Measurements from ENCODE around the gene ANKS1B. TPM values are rescaled to one million over a fixed set of nuclear protein-coding genes. Genes with fewer than 3 reads are reported as not detected.

The ANKS1B gene
- total and polyA plus RNA-seq, 4 experiments from 2014 or later, result 0.28 to 0.55 TPM; not detected in 2

DNA sequence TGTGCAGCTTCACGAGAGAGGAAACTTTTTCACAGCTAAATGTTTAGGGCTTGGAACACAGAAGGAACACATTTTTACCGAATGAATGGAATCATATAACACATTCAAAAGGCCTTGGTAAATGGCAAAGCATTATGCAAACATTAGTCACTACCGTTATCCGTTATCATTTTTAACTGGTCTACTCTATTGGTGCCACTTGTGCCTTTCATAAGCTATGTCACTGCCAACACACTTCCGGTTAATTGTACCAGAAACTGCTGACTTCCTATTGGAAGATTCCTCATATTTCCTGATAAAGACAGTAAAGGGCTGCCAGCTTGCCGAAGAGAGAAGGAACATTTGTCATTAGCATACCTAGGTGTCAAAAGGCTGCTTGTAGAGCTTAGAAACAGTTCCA lies 1170.5 kb downstream of the ANKS1B start:
- Mint-ChIP-seq H3K27ac (no peak overlapping the region), H3K4me3 (no peak overlapping the region)

DNA sequence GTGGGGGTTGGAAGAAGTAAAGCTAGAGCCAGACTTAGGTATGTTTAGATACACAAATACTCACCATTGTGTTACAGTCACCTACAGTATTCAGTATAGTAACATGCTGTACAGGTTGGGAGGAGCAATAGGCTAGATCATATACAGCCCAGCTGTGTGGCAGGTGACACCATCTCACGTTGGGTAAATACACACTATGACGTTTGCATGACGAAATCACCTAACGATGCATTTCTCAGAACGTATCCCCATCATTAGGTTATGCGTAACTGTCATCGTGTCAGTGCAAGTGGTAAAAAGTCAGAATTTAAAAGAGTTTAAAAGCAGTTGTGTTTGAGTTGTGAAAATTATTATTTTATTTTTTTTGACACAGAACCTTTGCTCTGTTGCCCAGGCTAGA lies 1172.5 kb downstream of the ANKS1B start:
- no peaks in the 10 kb centered on the region for H3K4me1 Mint-ChIP-seq
- ChIA-PET POLR2A (ENCODE audit: partially characterized antibody) (no interaction called here), CTCF (ENCODE audit: partially characterized antibody) (interaction anchor here (1.2 kb wide), 1 partner anchor 12 kb away, joined by 5 read pairs; no protein-coding TSS in a partner anchor)
- DNase-seq, result no peak
- peaks cover 14 to 20% of the 10 kb centered on the region in 2 donors for H3K27me3 Mint-ChIP-seq
- H3K9me3 ChIP-seq (ENCODE audit: control insufficient read depth in 1 of 2, low read length in 2 of 2), result no peaks in the 10 kb centered on the region
- no peaks in the 10 kb centered on the region for H3K27me3 ChIP-seq (ENCODE audit: insufficient read depth, low read length)
- H3K27ac Mint-ChIP-seq, result no peak overlapping the region
- no peak overlapping the region for H3K4me3 Mint-ChIP-seq
- H3K4me3 ChIP-seq (ENCODE audit: low read length in 2 of 2), result no peak overlapping the region
- no peak overlapping the region for H3K27ac ChIP-seq (ENCODE audit: low read depth, low read length)
- H3K36me3 ChIP-seq (ENCODE audit: insufficient read depth, low read length), result no peaks in the 10 kb centered on the region
- H3K4me1 ChIP-seq (ENCODE audit: insufficient read depth, low read length), result no peaks in the 10 kb centered on the region
- intact Hi-C loops (cut with micrococcal nuclease), result no loop called here
- no peaks in the 10 kb centered on the region for H3K36me3 Mint-ChIP-seq
- H3K9me3 Mint-ChIP-seq, result peaks cover 0 to 3% (median 0%) of the 10 kb centered on the region in 8 donors

More for the DNA sequence above, 1170.5 kb downstream of the ANKS1B start:
- no peaks in the 10 kb centered on the region for H3K27me3 ChIP-seq (ENCODE audit: insufficient read depth, low read length)
- H3K36me3 ChIP-seq (ENCODE audit: insufficient read depth, low read length), result no peaks in the 10 kb centered on the region
- intact Hi-C loops (cut with micrococcal nuclease), result no loop called here
- Mint-ChIP-seq H3K9me3 (peaks cover 0 to 3% (median 0%) of the 10 kb centered on the region in 8 donors), H3K36me3 (no peaks in the 10 kb centered on the region), H3K27me3 (peaks cover 20 to 28% of the 10 kb centered on the region in 2 donors), H3K4me1 (no peaks in the 10 kb centered on the region)
- H3K4me1 ChIP-seq (ENCODE audit: insufficient read depth, low read length), result no peaks in the 10 kb centered on the region
- no peak for DNase-seq
- no peak overlapping the region for H3K4me3 ChIP-seq (ENCODE audit: low read length in 2 of 2)
- no peak overlapping the region for H3K27ac ChIP-seq (ENCODE audit: low read depth, low read length)
- CTCF ChIA-PET (ENCODE audit: partially characterized antibody), result no interaction called here
- H3K9me3 ChIP-seq (ENCODE audit: control insufficient read depth in 1 of 2, low read length in 2 of 2), result no peaks in the 10 kb centered on the region
- POLR2A ChIA-PET (ENCODE audit: partially characterized antibody), result no interaction called here

DNA sequence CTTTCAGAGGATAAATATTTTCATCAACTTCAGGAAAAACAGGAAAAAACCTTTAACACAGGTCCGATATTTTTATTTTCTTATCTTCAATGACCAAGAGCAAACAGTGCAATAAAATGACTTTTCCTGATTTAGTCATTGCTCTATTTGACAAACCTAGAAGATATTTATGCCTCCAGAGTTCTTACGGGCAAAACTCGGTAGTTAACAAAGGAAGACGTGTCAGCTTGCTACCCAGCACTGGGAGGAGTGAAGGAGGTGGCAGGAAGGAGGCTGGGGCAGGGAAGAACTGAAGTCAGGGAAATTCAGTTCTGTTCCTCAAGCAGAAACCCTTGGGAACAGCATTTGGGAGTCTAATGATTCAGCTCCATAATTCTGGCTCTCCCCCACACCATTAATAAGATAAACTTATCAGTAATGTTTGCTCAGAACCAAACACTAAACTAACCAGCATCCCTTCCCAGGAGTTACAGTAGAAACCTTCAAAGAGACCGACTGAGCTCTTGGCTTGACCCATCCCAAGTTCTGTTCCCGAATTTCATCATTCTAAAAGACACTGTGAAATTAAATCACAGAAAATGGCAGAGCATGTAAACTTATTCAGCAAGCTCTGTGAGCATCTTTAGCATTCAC lies 1176.4 kb downstream of the ANKS1B start:
- Histone ChIP-seq H3K4me3 (ENCODE audit: low read length in 2 of 2) (no peak overlapping the region), H3K27ac (ENCODE audit: low read depth, low read length) (no peak overlapping the region), H3K27me3 (ENCODE audit: insufficient read depth, low read length) (no peaks in the 10 kb centered on the region), H3K36me3 (ENCODE audit: insufficient read depth, low read length) (no peaks in the 10 kb centered on the region), H3K9me3 (ENCODE audit: control insufficient read depth in 1 of 2, low read length in 2 of 2) (no peaks in the 10 kb centered on the region), H3K4me1 (ENCODE audit: insufficient read depth, low read length) (no peaks in the 10 kb centered on the region)
- peaks cover 5 to 10% of the 10 kb centered on the region in 2 donors for H3K27me3 Mint-ChIP-seq
- H3K27ac Mint-ChIP-seq, result no peak overlapping the region
- H3K4me3 Mint-ChIP-seq, result no peak overlapping the region
- ChIA-PET CTCF (ENCODE audit: partially characterized antibody) (interaction anchor here (1.2 kb wide), 1 partner anchor 8 kb away, joined by 4 read pairs; no protein-coding TSS in a partner anchor), POLR2A (ENCODE audit: partially characterized antibody) (no interaction called here)
- intact Hi-C loops (cut with micrococcal nuclease), result no loop called here
- no peaks in the 10 kb centered on the region for H3K4me1 Mint-ChIP-seq
- H3K9me3 Mint-ChIP-seq, result no peaks in the 10 kb centered on the region
- no peak for DNase-seq
- no peaks in the 10 kb centered on the region for H3K36me3 Mint-ChIP-seq

DNA sequence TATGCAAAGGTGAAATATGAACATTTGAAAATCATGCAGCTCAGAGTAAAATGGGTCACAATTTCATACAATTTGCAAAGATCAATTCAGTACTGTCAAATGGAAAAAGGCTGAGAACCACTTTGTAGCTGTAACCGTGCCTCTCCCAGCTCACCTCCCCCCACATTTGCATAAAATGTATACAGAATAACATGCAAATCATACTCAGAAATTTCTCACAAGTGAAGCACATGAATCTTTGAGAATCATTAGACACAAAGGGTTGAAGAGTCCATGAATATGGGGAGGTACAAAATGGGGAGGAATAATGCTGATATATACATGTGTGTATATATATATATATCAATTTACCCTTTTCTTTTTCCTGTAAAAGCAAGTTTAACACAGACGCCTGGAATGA lies 1177.5 kb downstream of the ANKS1B start:
- peaks cover 7 to 8% of the 10 kb centered on the region in 2 donors for H3K27me3 Mint-ChIP-seq
- H3K36me3 ChIP-seq (ENCODE audit: insufficient read depth, low read length), result no peaks in the 10 kb centered on the region
- H3K36me3 Mint-ChIP-seq, result no peaks in the 10 kb centered on the region
- ChIA-PET CTCF (ENCODE audit: partially characterized antibody) (no interaction called here), POLR2A (ENCODE audit: partially characterized antibody) (no interaction called here)
- H3K4me1 ChIP-seq (ENCODE audit: insufficient read depth, low read length), result no peaks in the 10 kb centered on the region
- intact Hi-C loops (cut with micrococcal nuclease), result no loop called here
- H3K27me3 ChIP-seq (ENCODE audit: insufficient read depth, low read length), result no peaks in the 10 kb centered on the region
- no peak overlapping the region for H3K4me3 ChIP-seq (ENCODE audit: low read length in 2 of 2)
- no peaks in the 10 kb centered on the region for H3K4me1 Mint-ChIP-seq
- no peak overlapping the region for H3K4me3 Mint-ChIP-seq
- DNase-seq, result no peak
- H3K27ac ChIP-seq (ENCODE audit: low read depth, low read length), result no peak overlapping the region
- H3K9me3 Mint-ChIP-seq, result no peaks in the 10 kb centered on the region
- no peak overlapping the region for H3K27ac Mint-ChIP-seq
- no peaks in the 10 kb centered on the region for H3K9me3 ChIP-seq (ENCODE audit: control insufficient read depth in 1 of 2, low read length in 2 of 2)

DNA sequence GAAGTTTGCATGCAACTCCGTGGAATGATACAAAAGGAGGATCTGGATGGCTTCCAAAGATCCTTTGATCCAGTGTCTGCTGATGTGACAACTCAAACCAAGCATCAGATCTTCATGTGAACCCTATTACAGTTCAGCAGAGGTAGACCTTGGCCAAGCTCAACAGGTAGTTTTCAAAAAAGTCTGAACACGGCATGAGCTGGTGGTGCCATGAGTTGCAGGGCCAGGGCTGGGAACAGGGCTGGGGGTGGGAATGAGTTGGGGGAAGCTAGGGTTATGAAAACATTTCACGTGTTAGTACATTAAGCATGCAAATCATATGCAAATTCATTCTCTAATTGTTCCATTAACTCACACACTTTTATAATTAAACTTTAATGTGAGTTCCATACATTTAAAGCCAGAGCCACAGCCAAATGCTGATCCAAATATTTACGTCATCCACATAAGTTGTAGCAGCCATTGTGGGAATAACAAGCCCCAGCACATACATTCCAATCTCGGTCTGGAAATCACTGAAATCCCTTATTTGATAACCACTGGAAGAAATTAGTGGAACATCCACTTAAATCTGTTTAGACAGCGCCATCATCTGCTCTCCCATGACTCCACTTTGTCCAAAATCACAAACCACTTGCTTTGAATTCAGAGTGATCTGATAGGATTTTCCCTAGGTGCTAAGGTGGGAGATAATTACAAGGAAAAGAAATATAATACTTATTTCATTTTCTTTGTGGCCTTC lies 1181.1 kb downstream of the ANKS1B start:
- Histone ChIP-seq H3K9me3 (ENCODE audit: control insufficient read depth in 1 of 2, low read length in 2 of 2) (no peaks in the 10 kb centered on the region), H3K27ac (ENCODE audit: low read depth, low read length) (no peak overlapping the region), H3K4me3 (ENCODE audit: low read length in 2 of 2) (no peak overlapping the region), H3K27me3 (ENCODE audit: insufficient read depth, low read length) (no peaks in the 10 kb centered on the region), H3K36me3 (ENCODE audit: insufficient read depth, low read length) (no peaks in the 10 kb centered on the region), H3K4me1 (ENCODE audit: insufficient read depth, low read length) (no peaks in the 10 kb centered on the region)
- Mint-ChIP-seq H3K27ac (no peak overlapping the region), H3K4me1 (no peaks in the 10 kb centered on the region), H3K36me3 (no peaks in the 10 kb centered on the region), H3K4me3 (no peak overlapping the region), H3K9me3 (no peaks in the 10 kb centered on the region), H3K27me3 (peaks cover 7 to 10% of the 10 kb centered on the region in 2 donors)
- intact Hi-C loops (cut with micrococcal nuclease), result no loop called here
- POLR2A ChIA-PET (ENCODE audit: partially characterized antibody), result no interaction called here
- CTCF ChIA-PET (ENCODE audit: partially characterized antibody), result no interaction called here
- DNase-seq, result no peak

DNA sequence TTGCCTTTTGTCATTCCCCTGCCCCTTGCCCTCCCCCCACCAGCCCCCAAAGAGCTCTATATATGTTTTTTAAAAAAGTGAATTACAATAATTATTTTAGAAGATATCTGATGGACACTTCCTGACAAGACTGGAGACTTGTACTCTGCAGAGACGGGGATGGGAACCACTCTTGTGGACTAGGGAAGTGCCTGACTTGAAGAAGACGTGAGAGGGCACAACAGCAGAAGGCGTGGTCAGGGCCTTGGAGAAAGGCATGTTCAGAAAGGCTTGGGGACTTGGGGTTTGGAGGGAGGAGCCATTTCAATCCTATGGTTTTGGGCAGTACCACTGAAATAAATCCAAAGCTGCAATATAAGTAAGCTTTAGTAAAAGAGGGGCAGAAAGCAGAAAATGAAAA lies 1184.9 kb downstream of the ANKS1B start:
- ChIA-PET POLR2A (ENCODE audit: partially characterized antibody) (no interaction called here), CTCF (ENCODE audit: partially characterized antibody) (interaction anchor here (1.5 kb wide), 2 partner anchors 9 to 12 kb away, joined by 4 to 5 read pairs; no protein-coding TSS in a partner anchor)
- H3K36me3 Mint-ChIP-seq, result no peaks in the 10 kb centered on the region
- H3K4me1 Mint-ChIP-seq, result no peaks in the 10 kb centered on the region
- H3K4me3 Mint-ChIP-seq, result no peak overlapping the region
- intact Hi-C loops (cut with micrococcal nuclease), result no loop called here
- DNase-seq, result no peak
- Histone ChIP-seq H3K4me3 (ENCODE audit: low read length in 2 of 2) (no peak overlapping the region), H3K4me1 (ENCODE audit: insufficient read depth, low read length) (no peaks in the 10 kb centered on the region), H3K36me3 (ENCODE audit: insufficient read depth, low read length) (no peaks in the 10 kb centered on the region), H3K27me3 (ENCODE audit: insufficient read depth, low read length) (no peaks in the 10 kb centered on the region), H3K27ac (ENCODE audit: low read depth, low read length) (no peak overlapping the region), H3K9me3 (ENCODE audit: control insufficient read depth in 1 of 2, low read length in 2 of 2) (no peaks in the 10 kb centered on the region)
- H3K27ac Mint-ChIP-seq, result no peak overlapping the region
- peaks cover 9% of the 10 kb centered on the region in 2 donors for H3K27me3 Mint-ChIP-seq
- no peaks in the 10 kb centered on the region for H3K9me3 Mint-ChIP-seq

DNA sequence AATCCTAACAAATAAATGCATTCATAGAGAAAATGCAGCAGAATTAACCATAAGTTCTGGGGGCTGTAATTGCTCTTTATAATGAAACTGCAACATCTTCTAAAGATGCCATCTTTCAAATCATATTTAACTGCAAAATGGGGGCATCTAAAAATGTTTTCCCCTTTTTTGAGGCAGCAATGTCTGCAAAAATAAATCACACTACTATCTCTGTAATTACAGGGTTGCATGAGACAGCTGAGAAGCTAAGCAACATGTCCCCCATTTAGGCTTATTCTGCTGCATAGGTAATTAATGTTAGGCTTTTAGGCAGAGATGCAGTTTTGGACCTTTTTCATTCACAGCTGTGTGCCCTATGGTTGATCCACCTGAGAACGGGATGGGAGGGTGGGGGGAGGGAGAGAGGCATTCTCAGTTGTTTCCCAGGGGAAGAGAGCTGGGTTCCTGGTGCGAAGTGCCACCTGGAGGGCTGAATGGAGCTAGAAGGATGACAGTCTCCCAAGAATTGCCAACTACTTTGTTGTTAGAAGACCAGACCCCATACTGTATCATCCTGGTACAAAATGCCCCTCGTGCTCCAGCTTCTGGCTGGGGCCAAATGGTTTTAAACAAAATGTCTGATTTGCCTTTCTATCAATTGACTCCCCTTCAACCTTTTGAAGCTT lies 1185.5 kb downstream of the ANKS1B start:
- Mint-ChIP-seq H3K27ac (no peak overlapping the region), H3K36me3 (no peaks in the 10 kb centered on the region), H3K27me3 (peaks cover 10 to 13% of the 10 kb centered on the region in 2 donors), H3K9me3 (no peaks in the 10 kb centered on the region), H3K4me3 (no peak overlapping the region), H3K4me1 (no peaks in the 10 kb centered on the region)
- no peaks in the 10 kb centered on the region for H3K9me3 ChIP-seq (ENCODE audit: control insufficient read depth in 1 of 2, low read length in 2 of 2)
- H3K4me1 ChIP-seq (ENCODE audit: insufficient read depth, low read length), result no peaks in the 10 kb centered on the region
- POLR2A ChIA-PET (ENCODE audit: partially characterized antibody), result no interaction called here
- no peak for DNase-seq
- H3K36me3 ChIP-seq (ENCODE audit: insufficient read depth, low read length), result no peaks in the 10 kb centered on the region
- CTCF ChIA-PET (ENCODE audit: partially characterized antibody), result interaction anchor here (1.5 kb wide), 1 partner anchor 9 kb away, joined by 4 read pairs; no protein-coding TSS in a partner anchor
- no peaks in the 10 kb centered on the region for H3K27me3 ChIP-seq (ENCODE audit: insufficient read depth, low read length)
- no peak overlapping the region for H3K27ac ChIP-seq (ENCODE audit: low read depth, low read length)
- H3K4me3 ChIP-seq (ENCODE audit: low read length in 2 of 2), result no peak overlapping the region
- intact Hi-C loops (cut with micrococcal nuclease), result no loop called here

Data from CD4-positive, alpha-beta memory T cell (primary cell).